RWPE2 (cell line): ENCODE measurements around the gene SYDE1.

Experiments
- ATAC-seq: fragments of 200-7000 bp; cut with Tn5 transposase; 3 replicates; pipeline ENCODE4 v1.9.1; 2021; ENCODE audit warnings: low read depth
- DNase-seq: peaks from one replicate; pipeline ENCODE4 v3.0.0-alpha.2; 2020; ENCODE audit warnings: low spot score
- H3K27ac ChIP-seq: fragments of 450-650 bp; 2 replicates; pipeline ENCODE4 v1.5.1; 2017; ENCODE audit warnings: mild to moderate bottlenecking; ENCODE audit not compliant: poor library complexity, severe bottlenecking
- H3K27me3 ChIP-seq: fragments of 250-450 bp; sonication (Bioruptor Pico); 2 replicates; pipeline ENCODE4 v1.5.1; 2021; ENCODE audit warnings: mild to moderate bottlenecking, moderate library complexity; ENCODE audit not compliant: insufficient read depth, poor library complexity, severe bottlenecking
- H3K36me3 ChIP-seq: fragments of 250-450 bp; sonication (Bioruptor Pico); 2 replicates; pipeline ENCODE4 v1.5.1; 2020; ENCODE audit warnings: low read depth, mild to moderate bottlenecking, moderate library complexity
- H3K4me1 ChIP-seq: fragments of 250-450 bp; sonication (Bioruptor Pico); 2 replicates; pipeline ENCODE4 v1.5.1; 2021; ENCODE audit warnings: mild to moderate bottlenecking, moderate library complexity; ENCODE audit not compliant: insufficient read depth, poor library complexity, severe bottlenecking
- H3K4me3 ChIP-seq: fragments of 250-450 bp; sonication (Bioruptor Pico); 2 replicates; pipeline ENCODE4 v1.5.1; 2021; ENCODE audit warnings: mild to moderate bottlenecking, moderate library complexity; ENCODE audit not compliant: severe bottlenecking
- H3K9me3 ChIP-seq: fragments of 250-450 bp; sonication (Bioruptor Pico); 2 replicates; pipeline ENCODE4 v1.5.1; 2021; ENCODE audit warnings: mild to moderate bottlenecking, moderate library complexity; ENCODE audit not compliant: severe bottlenecking
- CTCF ChIP-seq: fragments of 450-650 bp; IDR thresholded peaks from one replicate; pipeline ENCODE4 v1.5.1; 2017; ENCODE audit warnings: mild to moderate bottlenecking, moderate library complexity; ENCODE audit not compliant: poor library complexity, severe bottlenecking

The SYDE1 gene

GRCh38 chr19:15129856-15130585 lies 22.8 kb downstream of the SYDE1 start:
- no peak overlapping the region for H3K27ac ChIP-seq
- H3K9me3 ChIP-seq = no peaks in the 10 kb centered on the region
- no peaks in the 10 kb centered on the region for H3K36me3 ChIP-seq
- TF ChIP-seq CTCF = no peak
- ATAC-seq = no peak
- H3K4me1 ChIP-seq = peaks cover 4% of the 10 kb centered on the region
- no peak for DNase-seq
- H3K4me3 ChIP-seq = no peak overlapping the region
- no peaks in the 10 kb centered on the region for H3K27me3 ChIP-seq

- Histone ChIP-seq H3K36me3 (no peaks in the 10 kb centered on the region), H3K27ac (no peak overlapping the region), H3K9me3 (no peaks in the 10 kb centered on the region), H3K4me3 (no peak overlapping the region), H3K27me3 (no peaks in the 10 kb centered on the region), H3K4me1 (no peaks in the 10 kb centered on the region)
- ATAC-seq (peak; percentile 56; the same call in 2 of the 3 replicates), DNase-seq (no peak)
- no peak for TF ChIP-seq CTCF
Observed at GRCh38 chr19:15136234-15136954, 29.2 kb downstream of the SYDE1 start.

- no peaks in the 10 kb centered on the region for H3K9me3 ChIP-seq
- H3K4me3 ChIP-seq = no peak overlapping the region
- H3K4me1 ChIP-seq = no peaks in the 10 kb centered on the region
- DNase-seq (no peak), ATAC-seq (no peak)
- H3K36me3 ChIP-seq = no peaks in the 10 kb centered on the region
- H3K27ac ChIP-seq = no peak overlapping the region
- TF ChIP-seq CTCF = no peak
- no peaks in the 10 kb centered on the region for H3K27me3 ChIP-seq
Observed at GRCh38 chr19:15137777-15138176, 30.6 kb downstream of the SYDE1 start.

GRCh38 chr19:15138427-15138826 lies 31.2 kb downstream of the SYDE1 start:
- H3K9me3 ChIP-seq = no peaks in the 10 kb centered on the region
- ATAC-seq = no peak
- H3K4me3 ChIP-seq = no peak overlapping the region
- H3K4me1 ChIP-seq = no peaks in the 10 kb centered on the region
- no peak for TF ChIP-seq CTCF
- no peak for DNase-seq
- no peaks in the 10 kb centered on the region for H3K36me3 ChIP-seq
- no peaks in the 10 kb centered on the region for H3K27me3 ChIP-seq
- no peak overlapping the region for H3K27ac ChIP-seq

GRCh38 chr19:15141143-15141542 lies 33.9 kb downstream of the SYDE1 start:
- H3K4me3 ChIP-seq = no peak overlapping the region
- no peaks in the 10 kb centered on the region for H3K36me3 ChIP-seq
- DNase-seq (no peak), ATAC-seq (no peak)
- H3K9me3 ChIP-seq = no peaks in the 10 kb centered on the region
- H3K4me1 ChIP-seq = no peaks in the 10 kb centered on the region
- H3K27ac ChIP-seq = no peak overlapping the region
- no peak for TF ChIP-seq CTCF
- no peaks in the 10 kb centered on the region for H3K27me3 ChIP-seq
